GM19240 (cell line): ENCODE results near the gene IDH2.
"Not testable (repeated sequence)": the region's sequence is repeated elsewhere in the genome, so short reads cannot be mapped to it uniquely, and the experiment has no call there.

Experiments
- DNase-seq: peaks from one replicate; pipeline ENCODE4 v3.0.0; 2011; ENCODE audit warnings: low spot score; ENCODE audit not compliant: insufficient read length

IDH2 gene

GRCh38 chr15:90101969-90102890, at the start of gene IDH2:
Gene IDH2, minus strand, starts transcription at chr15:90102468. Its CDS starts 78 bp downstream, at chr15:90102390.
- DNase-seq, result peak; percentile 72

- DNase-seq, result not testable (repeated sequence)
Measured at GRCh38 chr15:90150551-90150950, 48.3 kb upstream of the IDH2 start.

GRCh38 chr15:90149609-90150340, 47.5 kb upstream of the IDH2 start:
- DNase-seq, result no peak

GRCh38 chr15:90146198-90146761, 44.0 kb upstream of the IDH2 start:
- DNase-seq, result not testable (repeated sequence)

- DNase-seq, result no peak
Measured at GRCh38 chr15:90145761-90146160, 43.5 kb upstream of the IDH2 start.

GRCh38 chr15:90145259-90145658, 43.0 kb upstream of the IDH2 start:
- DNase-seq, result no peak

GRCh38 chr15:90143166-90143655, 40.9 kb upstream of the IDH2 start:
- peak; percentile 35 for DNase-seq

GRCh38 chr15:90142216-90143165, 40.2 kb upstream of the IDH2 start:
- no peak for DNase-seq

- no peak for DNase-seq
Measured at GRCh38 chr15:90141646-90142045, 39.4 kb upstream of the IDH2 start.

GRCh38 chr15:90139549-90139948, 37.3 kb upstream of the IDH2 start:
- not testable (repeated sequence) for DNase-seq

- DNase-seq, result no peak
Measured at GRCh38 chr15:90138071-90138833, 36.0 kb upstream of the IDH2 start.

GRCh38 chr15:90132437-90132836, 30.2 kb upstream of the IDH2 start:
- no peak for DNase-seq

GRCh38 chr15:90131848-90132247, 29.6 kb upstream of the IDH2 start:
- DNase-seq, result no peak

- DNase-seq, result no peak
Measured at GRCh38 chr15:90130291-90130690, 28.0 kb upstream of the IDH2 start.

GRCh38 chr15:90126596-90127435, 24.5 kb upstream of the IDH2 start:
- no peak for DNase-seq

GRCh38 chr15:90126022-90126421, 23.8 kb upstream of the IDH2 start:
- DNase-seq, result no peak

GRCh38 chr15:90124507-90124906, 22.2 kb upstream of the IDH2 start:
- no peak for DNase-seq

GRCh38 chr15:90121086-90121485, 18.8 kb upstream of the IDH2 start:
- no peak for DNase-seq

GRCh38 chr15:90119367-90119766, 17.1 kb upstream of the IDH2 start:
- DNase-seq, result no peak
